HG03066 (cell line): Measurements from ENCODE around the gene CXorf49B.

Source experiments
- ATAC-seq: cut with Tn5 transposase; IDR thresholded peaks from one replicate; pipeline ENCODE4 v1.9.1; 2021; ENCODE audit warnings: low read depth; ENCODE audit not compliant: unreplicated experiment

CXorf49B gene

DNA sequence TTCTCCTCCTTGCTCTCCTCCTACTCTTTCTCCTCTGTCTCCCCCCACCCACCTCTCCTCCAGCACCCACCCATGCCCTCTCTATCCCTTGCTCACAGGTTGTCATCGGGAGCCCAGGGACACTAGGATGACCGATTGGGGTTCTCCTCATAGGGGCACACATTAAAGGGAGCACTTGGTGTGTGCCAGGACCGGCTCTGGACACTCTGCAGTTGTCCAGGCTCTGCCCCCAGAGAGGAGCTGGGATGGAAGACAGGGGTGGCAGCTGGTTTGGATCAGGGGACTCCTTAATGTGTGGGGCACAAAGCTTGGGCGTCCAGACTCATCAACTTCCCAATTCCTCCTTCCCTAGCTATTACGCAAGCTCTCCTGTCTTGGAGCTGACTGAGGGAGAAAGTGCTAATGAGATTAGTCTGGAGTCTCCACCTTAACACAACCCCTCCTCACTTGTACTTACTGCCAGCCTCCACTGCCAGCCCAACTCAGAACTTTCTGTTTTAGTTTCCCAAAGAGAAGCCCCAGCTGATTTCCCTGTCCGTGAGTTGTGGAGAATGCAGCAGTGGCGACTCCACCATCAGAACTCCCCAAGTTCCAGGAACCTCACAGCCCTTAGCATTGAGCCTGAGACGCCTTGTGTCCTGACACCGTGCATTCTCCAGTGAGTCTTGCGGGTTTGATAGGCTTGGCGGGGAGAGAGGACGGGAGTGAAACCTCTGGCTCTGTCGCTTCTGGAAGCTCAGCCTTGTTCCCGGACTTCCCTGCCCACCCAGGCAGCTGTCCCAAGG lies 52.2 kb downstream of the CXorf49B start:
- ATAC-seq, result no peak

DNA sequence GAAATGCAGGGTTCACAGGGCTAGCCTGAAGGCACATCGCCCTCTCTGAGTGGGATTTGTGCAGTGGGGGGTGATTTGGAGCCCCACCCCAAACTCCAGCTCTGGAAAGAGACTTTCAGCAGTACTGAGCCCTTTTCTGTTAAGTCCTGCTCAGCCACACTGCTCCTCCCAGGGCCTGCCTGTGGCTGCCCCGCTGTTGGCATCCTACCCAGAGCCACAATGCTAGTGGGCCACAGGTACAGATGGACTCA lies 52.7 kb downstream of the CXorf49B start:
- ATAC-seq, result no peak
